K562 (cell line): ENCODE results near the gene BCAN. TPM values are rescaled to one million over a fixed set of nuclear protein-coding genes. Genes with fewer than 3 reads are reported as not detected.

Experiments used
- C11orf30 ChIP-seq: fragments of 450-650 bp; IDR thresholded peaks from 2 replicates; pipeline ENCODE4 v1.6.1; 2016; ENCODE audit warnings: low read depth, mild to moderate bottlenecking
- CBFB ChIP-seq: sonication (generic); formaldehyde crosslinking; IDR thresholded peaks from 2 replicates; pipeline ENCODE4 v1.4.0; 2020; ENCODE audit warnings: mild to moderate bottlenecking, missing genetic modification reagents
- COPS2 ChIP-seq: fragments of 450-650 bp; conservative IDR thresholded peaks from 2 replicates; pipeline ENCODE4 v1.6.1; 2016; ENCODE audit warnings: mild to moderate bottlenecking, moderate library complexity
- EP400 ChIP-seq: fragments of 450-650 bp; IDR thresholded peaks from 2 replicates; pipeline ENCODE4 v1.6.1; 2017; ENCODE audit warnings: antibody characterized with exemption, mild to moderate bottlenecking, moderate library complexity
- FOXP1 ChIP-seq: sonication (generic); formaldehyde crosslinking; IDR thresholded peaks from 2 replicates; pipeline ENCODE4 v1.8.0; 2022; ENCODE audit warnings: mild to moderate bottlenecking, missing genetic modification reagents
- MTA2 ChIP-seq: fragments of 450-650 bp; IDR thresholded peaks from 2 replicates; pipeline ENCODE4 v1.6.1; 2016; ENCODE audit warnings: low read depth
- NCOA2 ChIP-seq, 2 experiments: fragments of 450-650 bp; IDR thresholded peaks; 2 replicates each; pipeline ENCODE4 v1.6.1; 2018; ENCODE audit warnings: mild to moderate bottlenecking in 2 of 2, moderate library complexity in 1 of 2; ENCODE audit not compliant: partially characterized antibody in 2 of 2
- PHB ChIP-seq: fragments of 250-450 bp; sonication (Bioruptor Pico); IDR thresholded peaks from 2 replicates; pipeline ENCODE4 v1.5.0; 2021
- PHTF2 ChIP-seq: fragments of 250-450 bp; sonication (Bioruptor Pico); IDR thresholded peaks from 2 replicates; pipeline ENCODE4 v1.5.0; 2021; ENCODE audit warnings: mild to moderate bottlenecking
- POLR2AphosphoS2 ChIP-seq: IDR thresholded peaks from 2 replicates; pipeline ENCODE4 v1.6.1; 2012; ENCODE audit warnings: low read length, improper control_type of control experiment
- PURB ChIP-seq: sonication (generic); formaldehyde crosslinking; IDR thresholded peaks from 2 replicates; pipeline ENCODE4 v1.9.0; 2021; ENCODE audit warnings: low read depth, mild to moderate bottlenecking, missing genetic modification reagents
- RFX1 ChIP-seq: fragments of 450-650 bp; IDR thresholded peaks from 2 replicates; pipeline ENCODE4 v1.6.1; 2016; ENCODE audit warnings: mild to moderate bottlenecking, moderate library complexity
- SUPT5H ChIP-seq: fragments of 450-650 bp; IDR thresholded peaks from 2 replicates; pipeline ENCODE4 v1.6.1; 2016
- TCF7L2 ChIP-seq: fragments of 150-350 bp; IDR thresholded peaks from 2 replicates; pipeline ENCODE4 v1.6.1; 2016; ENCODE audit warnings: low read depth, mild to moderate bottlenecking, low read length, moderate library complexity
- ZNF224 ChIP-seq: sonication (generic); formaldehyde crosslinking; IDR thresholded peaks from 2 replicates; pipeline ENCODE4 v1.8.0; 2022; ENCODE audit warnings: mild to moderate bottlenecking, missing genetic modification reagents
- ZNF24 ChIP-seq: fragments of 450-650 bp; IDR thresholded peaks from 2 replicates; pipeline ENCODE4 v1.6.1; 2016
- ZNF707 ChIP-seq: fragments of 250-450 bp; sonication (Bioruptor Pico); conservative IDR thresholded peaks from 2 replicates; pipeline ENCODE4 v1.8.0; 2022; ENCODE audit warnings: inconsistent platforms, mild to moderate bottlenecking, moderate library complexity
- polyA plus RNA-seq, 8 experiments: library from polyadenylated mRNA; depleted of rRNA in 4 of 8; stranded (reverse) in 5 of 8; unstranded in 3 of 8; fragments of >200 nt; fragmentation: Nextera tagmentation in 2 of 8; fragmentation: Illumina TruSeq in 1 of 8; extraction: Ambion mirVana in 2 of 8; extraction: Trizol in 1 of 8; gene quantifications; 2 replicates each; pipeline versions ENCODE4 v1.2.1 to v1.2.3, GENCODE V29; 2011 to 2014; ENCODE audit warnings: inconsistent platforms in 1 of 8, missing spikeins in 1 of 8
- total RNA-seq, 7 experiments: library from RNA; depleted of rRNA in 6 of 7; stranded (reverse); fragments of >200 nt in 6 of 7; fragmentation: Illumina TruSeq in 2 of 7; extraction: Trizol in 2 of 7; gene quantifications; 2 replicates each; pipeline versions ENCODE4 v1.2.1 to v1.2.3, GENCODE V29; 2011 to 2021; ENCODE audit warnings: low replicate concordance in 1 of 7
- TF ChIP-seq, protein P1 (sequence below): sonication (generic); formaldehyde crosslinking; IDR thresholded peaks from 2 replicates; pipeline ENCODE4 v1.8.0; 2022; ENCODE audit warnings: mild to moderate bottlenecking, missing genetic modification reagents
- TF ChIP-seq, protein P2 (sequence below): sonication (generic); formaldehyde crosslinking; IDR thresholded peaks from 2 replicates; pipeline ENCODE4 v1.8.0; 2023; ENCODE audit warnings: mild to moderate bottlenecking, missing genetic modification reagents
- TF ChIP-seq, protein P3 (sequence below): sonication (generic); formaldehyde crosslinking; IDR thresholded peaks from 2 replicates; pipeline ENCODE4 v1.5.0; 2020; ENCODE audit warnings: missing genetic modification reagents
- TF ChIP-seq, protein P4 (sequence below): fragments of 250-450 bp; sonication (Bioruptor Pico); IDR thresholded peaks from 2 replicates; pipeline ENCODE4 v1.9.0; 2021; ENCODE audit warnings: mild to moderate bottlenecking, inconsistent platforms

BCAN gene
- total and polyA plus RNA-seq, 9 of the 15 experiments (the other 6 are each of a cell fraction or from before 2014, with no cell fraction given), result 0.04 to 0.33 (median 0.14) TPM; not detected in 5

DNA sequence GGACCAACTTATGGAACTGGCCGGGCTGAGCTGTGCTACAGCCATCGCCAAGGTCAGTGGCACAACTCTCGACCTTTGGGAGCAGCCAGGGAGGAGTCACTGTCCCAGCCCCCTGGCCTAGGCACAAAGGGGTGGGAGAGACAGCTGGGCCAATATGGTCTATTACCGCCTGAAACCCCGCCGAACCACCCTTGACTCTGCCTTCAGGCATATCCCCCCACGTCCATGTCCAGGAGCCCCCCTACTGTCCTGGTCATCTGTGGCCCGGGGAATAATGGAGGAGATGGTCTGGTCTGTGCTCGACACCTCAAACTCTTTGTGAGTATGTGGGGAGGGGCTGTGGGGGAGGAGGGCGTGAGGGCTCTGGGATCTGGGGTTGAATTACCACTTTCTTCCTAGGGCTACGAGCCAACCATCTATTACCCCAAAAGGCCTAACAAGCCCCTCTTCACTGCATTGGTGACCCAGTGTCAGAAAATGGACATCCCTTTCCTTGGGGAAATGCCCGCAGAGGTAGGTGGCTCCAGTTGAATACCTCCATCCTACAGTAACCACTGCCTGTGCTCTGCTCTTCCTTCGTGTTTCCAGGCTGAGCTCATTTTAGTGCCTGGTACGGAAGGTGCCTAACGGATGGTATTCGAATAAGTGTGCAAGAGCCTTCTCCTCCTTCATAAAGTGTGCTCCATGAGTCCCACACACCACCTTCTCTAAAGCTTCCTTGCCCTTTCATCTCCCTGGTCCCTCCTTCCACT, 49.6 kb upstream of the BCAN start (continued):
- TF ChIP-seq RFX1 (no peak), POLR2AphosphoS2 (peak; percentile 10; the same call in 1 of the 2 replicates), EP400 (0 out of 2 replicates have a peak, but pooled peaks have one; percentile 0), C11orf30 (no peak), TCF7L2 (0 out of 2 replicates have a peak, but pooled peaks have one; percentile 5), MTA2 (no peak), ZNF24 (no peak), FOXP1 (CRISPR knock-in tag) (peak; percentile 74; the same call in 1 of the 2 replicates), COPS2 (no peak), ZNF224 (CRISPR knock-in tag) (no peak), ZNF707 (no peak), PURB (CRISPR knock-in tag) (no peak), SUPT5H (peak; percentile 40), CBFB (0 out of 2 replicates have a peak, but pooled peaks have one; percentile 1), PHTF2 (CRISPR knock-in tag) (no peak), PHB (CRISPR knock-in tag) (0 out of 2 replicates have a peak, but pooled peaks have one; percentile 0), NCOA2 (IDR thresholded peaks at IDR 0.05; ENCODE audit: partially characterized antibody in 2 of 2) (no peak)
- TF ChIP-seq, protein P1, sequence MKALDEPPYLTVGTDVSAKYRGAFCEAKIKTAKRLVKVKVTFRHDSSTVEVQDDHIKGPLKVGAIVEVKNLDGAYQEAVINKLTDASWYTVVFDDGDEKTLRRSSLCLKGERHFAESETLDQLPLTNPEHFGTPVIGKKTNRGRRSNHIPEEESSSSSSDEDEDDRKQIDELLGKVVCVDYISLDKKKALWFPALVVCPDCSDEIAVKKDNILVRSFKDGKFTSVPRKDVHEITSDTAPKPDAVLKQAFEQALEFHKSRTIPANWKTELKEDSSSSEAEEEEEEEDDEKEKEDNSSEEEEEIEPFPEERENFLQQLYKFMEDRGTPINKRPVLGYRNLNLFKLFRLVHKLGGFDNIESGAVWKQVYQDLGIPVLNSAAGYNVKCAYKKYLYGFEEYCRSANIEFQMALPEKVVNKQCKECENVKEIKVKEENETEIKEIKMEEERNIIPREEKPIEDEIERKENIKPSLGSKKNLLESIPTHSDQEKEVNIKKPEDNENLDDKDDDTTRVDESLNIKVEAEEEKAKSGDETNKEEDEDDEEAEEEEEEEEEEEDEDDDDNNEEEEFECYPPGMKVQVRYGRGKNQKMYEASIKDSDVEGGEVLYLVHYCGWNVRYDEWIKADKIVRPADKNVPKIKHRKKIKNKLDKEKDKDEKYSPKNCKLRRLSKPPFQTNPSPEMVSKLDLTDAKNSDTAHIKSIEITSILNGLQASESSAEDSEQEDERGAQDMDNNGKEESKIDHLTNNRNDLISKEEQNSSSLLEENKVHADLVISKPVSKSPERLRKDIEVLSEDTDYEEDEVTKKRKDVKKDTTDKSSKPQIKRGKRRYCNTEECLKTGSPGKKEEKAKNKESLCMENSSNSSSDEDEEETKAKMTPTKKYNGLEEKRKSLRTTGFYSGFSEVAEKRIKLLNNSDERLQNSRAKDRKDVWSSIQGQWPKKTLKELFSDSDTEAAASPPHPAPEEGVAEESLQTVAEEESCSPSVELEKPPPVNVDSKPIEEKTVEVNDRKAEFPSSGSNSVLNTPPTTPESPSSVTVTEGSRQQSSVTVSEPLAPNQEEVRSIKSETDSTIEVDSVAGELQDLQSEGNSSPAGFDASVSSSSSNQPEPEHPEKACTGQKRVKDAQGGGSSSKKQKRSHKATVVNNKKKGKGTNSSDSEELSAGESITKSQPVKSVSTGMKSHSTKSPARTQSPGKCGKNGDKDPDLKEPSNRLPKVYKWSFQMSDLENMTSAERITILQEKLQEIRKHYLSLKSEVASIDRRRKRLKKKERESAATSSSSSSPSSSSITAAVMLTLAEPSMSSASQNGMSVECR (CRISPR knock-in tag), result peak; percentile 70; the same call in 1 of the 2 replicates
- TF ChIP-seq, protein P2, sequence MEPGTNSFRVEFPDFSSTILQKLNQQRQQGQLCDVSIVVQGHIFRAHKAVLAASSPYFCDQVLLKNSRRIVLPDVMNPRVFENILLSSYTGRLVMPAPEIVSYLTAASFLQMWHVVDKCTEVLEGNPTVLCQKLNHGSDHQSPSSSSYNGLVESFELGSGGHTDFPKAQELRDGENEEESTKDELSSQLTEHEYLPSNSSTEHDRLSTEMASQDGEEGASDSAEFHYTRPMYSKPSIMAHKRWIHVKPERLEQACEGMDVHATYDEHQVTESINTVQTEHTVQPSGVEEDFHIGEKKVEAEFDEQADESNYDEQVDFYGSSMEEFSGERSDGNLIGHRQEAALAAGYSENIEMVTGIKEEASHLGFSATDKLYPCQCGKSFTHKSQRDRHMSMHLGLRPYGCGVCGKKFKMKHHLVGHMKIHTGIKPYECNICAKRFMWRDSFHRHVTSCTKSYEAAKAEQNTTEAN (CRISPR knock-in tag), result peak; percentile 10; the same call in 1 of the 2 replicates
- TF ChIP-seq, protein P3, sequence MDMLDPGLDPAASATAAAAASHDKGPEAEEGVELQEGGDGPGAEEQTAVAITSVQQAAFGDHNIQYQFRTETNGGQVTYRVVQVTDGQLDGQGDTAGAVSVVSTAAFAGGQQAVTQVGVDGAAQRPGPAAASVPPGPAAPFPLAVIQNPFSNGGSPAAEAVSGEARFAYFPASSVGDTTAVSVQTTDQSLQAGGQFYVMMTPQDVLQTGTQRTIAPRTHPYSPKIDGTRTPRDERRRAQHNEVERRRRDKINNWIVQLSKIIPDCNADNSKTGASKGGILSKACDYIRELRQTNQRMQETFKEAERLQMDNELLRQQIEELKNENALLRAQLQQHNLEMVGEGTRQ, result no peak
- TF ChIP-seq, protein P4, sequence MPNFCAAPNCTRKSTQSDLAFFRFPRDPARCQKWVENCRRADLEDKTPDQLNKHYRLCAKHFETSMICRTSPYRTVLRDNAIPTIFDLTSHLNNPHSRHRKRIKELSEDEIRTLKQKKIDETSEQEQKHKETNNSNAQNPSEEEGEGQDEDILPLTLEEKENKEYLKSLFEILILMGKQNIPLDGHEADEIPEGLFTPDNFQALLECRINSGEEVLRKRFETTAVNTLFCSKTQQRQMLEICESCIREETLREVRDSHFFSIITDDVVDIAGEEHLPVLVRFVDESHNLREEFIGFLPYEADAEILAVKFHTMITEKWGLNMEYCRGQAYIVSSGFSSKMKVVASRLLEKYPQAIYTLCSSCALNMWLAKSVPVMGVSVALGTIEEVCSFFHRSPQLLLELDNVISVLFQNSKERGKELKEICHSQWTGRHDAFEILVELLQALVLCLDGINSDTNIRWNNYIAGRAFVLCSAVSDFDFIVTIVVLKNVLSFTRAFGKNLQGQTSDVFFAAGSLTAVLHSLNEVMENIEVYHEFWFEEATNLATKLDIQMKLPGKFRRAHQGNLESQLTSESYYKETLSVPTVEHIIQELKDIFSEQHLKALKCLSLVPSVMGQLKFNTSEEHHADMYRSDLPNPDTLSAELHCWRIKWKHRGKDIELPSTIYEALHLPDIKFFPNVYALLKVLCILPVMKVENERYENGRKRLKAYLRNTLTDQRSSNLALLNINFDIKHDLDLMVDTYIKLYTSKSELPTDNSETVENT, result 0 out of 2 replicates have a peak, but pooled peaks have one; percentile 17
